Globus pallidus (tissue), 1 donor: Measurements from ENCODE around the gene CMSS1.

Source experiments
- DNase-seq: peaks from one replicate; pipeline ENCODE4 v3.0.0-alpha.2; 2015; ENCODE audit warnings: low spot score

CMSS1 gene

DNA sequence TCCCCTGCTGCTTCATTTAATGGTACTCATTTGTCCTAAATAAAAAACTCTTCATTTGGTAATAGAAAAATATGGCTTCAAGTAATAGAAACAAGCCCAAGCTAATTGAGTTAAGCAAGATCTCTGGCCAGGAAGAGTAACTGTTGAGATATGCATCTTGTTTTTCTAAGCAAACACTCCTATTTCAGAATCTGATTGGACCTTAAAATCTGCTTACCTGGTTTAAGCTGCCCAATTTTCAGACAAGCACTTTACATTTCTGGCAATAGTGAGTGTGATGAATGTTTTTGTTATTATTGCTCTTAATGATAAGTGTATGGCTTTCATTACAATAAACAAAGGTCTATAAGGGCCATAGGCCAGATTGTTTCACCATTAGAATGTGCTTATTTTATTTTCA, 86.2 kb downstream of the CMSS1 start:
- DNase-seq, result no peak

DNA sequence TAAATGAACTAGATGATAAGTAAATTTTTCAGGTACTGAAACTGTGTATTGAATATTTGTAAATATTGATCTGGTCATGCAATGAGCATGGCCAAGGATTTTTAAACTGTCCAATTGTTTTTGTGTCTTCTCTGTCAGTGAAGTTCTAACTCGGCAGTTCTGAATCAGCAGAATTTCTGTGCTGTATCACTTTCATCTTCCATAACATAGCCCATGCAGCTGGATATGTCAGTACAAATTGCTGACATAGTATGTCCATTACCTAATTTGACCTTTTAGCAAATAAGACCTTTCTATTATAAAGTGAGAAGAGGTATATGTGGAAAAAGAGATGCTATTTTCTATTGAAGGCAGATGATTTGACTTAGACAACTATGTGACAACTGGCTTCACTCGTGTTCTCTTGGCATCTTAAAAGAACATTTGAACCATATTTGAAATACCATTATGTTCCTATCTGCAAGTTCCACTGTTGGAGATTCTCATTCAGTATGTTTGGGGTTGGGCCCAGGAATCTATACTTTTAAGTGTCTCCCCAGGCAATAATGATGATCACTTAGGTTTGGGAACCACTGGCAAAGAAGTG, 90.4 kb downstream of the CMSS1 start:
- no peak for DNase-seq

DNA sequence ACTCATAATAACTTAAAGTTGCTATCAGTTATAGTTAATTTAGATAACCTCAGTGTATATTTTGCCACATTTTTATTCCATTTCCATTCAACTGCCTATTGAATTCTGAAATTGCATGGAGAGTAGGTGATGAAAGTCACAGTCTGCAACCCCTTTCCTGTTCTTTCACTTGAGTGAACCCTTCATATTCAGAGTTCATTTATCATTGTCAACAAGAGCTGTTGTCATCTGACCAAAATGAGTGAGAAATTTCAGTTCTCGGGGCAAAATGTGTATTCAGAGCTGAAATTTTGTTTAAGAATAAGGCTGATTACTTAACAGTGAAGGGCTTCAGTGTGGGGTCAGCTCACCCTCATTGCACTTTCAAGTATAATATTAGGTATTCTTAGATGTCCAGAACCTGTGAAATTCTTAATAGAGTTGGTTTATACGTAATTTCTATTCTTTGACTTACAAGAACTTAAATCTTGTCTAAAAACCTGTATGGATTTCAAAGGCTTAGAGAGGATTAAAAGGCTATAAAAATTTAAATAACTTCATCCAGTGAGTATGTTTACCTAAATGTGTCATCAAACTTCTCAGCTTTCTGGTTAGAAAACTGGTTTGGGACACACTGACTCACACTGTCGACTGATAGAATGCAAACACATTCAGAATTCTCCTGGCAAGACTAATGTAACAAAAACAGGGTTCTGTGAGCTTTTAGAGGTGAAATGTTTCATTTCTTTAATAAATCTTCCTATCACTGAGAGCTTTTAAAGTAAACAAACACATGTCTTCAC, 92.2 kb downstream of the CMSS1 start:
- no peak for DNase-seq

DNA sequence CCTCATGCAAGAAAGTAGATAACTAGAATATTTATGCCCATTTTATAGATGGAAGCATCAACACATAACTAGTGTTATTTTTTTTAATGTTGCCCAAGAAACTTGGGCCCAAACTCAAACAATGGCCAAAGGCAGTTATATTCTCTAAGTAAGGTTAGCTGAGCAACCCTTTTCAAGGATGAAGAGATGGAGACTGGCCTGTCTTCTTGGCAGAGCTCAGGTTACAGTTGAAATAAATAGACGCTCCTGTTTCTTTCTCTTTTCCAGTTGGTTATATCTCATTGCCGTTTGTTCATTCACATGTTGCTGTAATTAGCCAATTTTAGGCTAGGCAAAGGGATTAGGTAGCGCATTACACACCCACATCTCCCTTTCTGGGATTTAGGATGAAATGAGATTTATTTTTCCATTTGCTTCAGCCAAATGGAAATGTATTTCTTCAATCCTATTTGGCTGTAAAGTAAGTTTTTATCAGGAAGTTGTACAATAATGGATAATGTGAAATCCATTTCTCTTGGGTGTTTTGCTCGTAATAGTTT, 93.2 kb downstream of the CMSS1 start:
- DNase-seq, result no peak

DNA sequence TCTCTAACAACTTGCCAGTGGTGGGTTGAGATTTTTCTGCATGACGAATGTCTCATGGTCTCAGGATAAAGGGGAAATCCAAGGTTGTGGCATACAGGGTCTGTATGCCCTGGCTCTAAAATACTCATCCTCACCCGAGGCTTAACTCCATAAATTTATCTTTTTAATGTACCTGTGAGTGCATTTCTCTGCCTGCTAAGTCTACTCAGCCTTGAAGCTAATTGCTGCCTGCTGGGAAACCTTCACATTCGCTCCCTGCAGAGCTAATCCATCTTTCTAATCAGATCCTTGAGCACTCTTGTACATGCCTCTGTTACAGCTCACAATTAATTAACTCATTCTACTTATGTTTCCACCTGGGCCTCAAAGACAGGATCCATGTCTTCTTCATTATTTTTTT, 93.8 kb downstream of the CMSS1 start:
- no peak for DNase-seq

DNA sequence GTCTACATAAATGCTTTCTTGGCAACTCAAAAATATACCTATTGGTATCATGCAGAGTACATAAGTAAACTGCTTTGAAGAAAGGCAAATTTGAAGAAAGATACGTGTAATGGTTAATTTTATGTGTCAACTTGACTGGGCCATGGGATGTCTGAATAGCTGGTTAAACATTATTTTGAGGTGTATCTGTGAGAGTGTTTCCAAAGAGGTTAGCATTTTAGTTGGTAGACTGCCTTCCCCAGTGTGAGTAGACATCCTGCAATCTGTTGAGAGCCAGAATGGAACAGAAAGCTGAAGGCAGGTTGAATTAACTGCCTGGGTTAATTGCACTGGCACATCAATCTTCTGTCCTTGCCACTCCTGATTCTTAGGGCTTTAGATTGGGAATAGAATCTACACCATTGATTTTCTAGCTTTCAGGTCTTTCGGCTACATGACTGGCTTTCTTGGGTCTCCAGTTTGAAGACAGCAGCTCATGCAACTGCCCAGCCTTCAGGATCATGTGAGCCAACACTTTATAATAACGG, 98.3 kb downstream of the CMSS1 start:
- DNase-seq, result no peak

DNA sequence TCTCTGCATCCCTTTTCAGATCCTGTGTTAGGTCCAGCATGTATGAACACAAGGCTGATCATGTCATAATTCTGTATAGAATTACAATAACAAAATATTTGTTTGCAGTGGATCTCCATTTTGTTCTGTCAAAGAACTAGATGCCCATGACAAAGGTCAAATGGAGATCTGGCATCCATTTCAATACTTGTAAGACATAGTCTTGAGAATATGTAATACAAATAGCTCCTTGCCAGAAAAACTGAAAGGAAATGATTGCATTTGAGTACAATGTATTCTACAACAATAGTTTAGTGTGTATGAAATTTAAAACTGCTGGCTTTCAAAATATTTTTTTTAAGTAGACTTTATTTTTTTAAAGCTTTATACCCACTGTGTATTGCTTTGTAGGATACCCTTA, 101.1 kb downstream of the CMSS1 start:
- no peak for DNase-seq

DNA sequence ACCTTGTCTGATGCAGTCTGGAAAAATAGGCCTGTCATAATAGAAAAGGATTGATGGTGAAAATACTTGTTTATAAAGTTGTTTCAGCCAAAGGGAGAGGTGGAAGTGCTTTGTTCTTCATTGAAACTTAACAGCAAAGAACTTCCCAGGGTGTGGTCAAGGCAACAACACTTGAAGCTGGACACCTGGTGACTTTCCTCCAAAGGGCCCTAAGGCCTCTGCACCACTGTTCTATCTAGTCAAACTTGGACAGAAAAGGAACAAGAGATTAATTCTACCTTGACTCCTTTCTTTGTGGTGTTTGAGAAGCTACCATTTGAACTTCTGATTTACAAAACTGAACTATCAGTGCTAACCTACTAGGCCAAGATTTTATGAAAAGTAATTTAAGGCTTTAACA, 102.0 kb downstream of the CMSS1 start:
- DNase-seq, result no peak

DNA sequence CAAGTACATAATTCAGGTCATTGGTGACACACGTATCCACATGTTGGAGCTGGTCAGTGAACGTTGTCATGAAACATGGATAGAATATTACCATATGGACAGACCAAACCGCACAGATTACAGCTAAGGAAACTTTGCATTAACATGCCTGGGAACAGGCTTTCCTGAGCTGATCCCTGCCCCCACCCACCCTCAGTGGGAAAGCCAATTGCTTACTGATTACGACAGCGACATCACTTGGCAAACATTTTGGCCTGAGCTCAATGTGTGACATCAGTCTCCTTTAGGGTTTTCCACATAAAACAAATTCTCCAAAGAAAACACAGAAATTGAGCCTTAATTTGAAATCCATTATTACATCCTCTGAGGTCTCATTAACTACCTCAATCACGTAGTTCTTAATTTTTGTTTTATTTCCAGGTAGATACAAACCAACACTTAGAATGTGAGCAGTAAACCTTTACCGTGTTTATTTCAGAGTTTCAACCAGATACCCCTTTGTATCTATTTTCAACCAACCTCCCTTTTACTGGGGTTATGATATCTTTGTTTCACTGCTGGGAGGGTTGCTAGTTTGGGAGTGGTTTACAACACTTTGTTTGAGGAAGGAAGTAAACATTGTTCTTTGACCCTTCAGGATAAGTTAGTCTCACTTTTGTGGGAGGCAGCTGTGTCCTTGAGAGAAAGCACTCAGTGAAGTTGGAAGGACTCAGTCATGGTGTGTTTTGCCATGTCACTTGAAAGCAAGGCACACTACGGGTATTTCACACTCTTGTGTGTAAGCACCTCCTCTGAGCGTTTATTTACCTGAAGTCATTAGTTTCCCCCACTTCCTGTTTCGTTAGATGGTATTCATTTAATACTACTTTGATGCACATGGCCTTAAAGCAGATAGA, 103.1 kb downstream of the CMSS1 start:
- DNase-seq, result peak; percentile 36

DNA sequence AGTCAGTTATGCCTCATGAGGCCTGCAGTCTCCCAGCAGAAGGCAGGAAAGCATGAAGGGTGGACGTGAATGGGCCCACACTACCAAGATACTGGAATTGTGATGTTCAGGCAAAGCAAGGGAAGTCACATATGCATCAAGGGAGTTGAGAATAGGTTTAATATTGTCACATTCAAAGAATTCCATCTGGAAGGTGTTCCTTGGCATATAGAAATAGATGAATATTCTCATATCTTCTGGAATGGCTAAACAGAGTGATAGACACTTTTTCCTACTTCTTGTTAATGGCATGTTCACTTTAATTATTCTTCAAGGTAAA, 103.7 kb downstream of the CMSS1 start:
- no peak for DNase-seq

DNA sequence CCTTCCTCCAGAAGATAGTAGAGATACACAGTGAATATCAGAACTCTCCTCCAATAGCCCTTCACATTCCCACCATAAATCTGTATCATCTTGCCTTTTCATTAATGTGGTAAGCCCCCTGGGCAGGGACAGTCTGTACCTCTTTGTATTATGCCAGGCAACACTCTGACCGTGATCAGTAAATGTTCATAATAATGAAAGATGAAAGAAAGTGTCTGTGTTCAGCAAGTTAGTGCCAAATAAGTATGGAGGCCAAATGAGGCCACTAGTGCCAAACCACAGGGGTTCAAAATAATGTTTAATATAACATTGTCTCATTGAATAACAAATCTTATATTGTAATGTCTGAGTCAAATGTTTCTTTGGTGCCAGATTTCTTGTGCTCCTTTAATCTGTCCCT, 104.3 kb downstream of the CMSS1 start:
- DNase-seq, result no peak

DNA sequence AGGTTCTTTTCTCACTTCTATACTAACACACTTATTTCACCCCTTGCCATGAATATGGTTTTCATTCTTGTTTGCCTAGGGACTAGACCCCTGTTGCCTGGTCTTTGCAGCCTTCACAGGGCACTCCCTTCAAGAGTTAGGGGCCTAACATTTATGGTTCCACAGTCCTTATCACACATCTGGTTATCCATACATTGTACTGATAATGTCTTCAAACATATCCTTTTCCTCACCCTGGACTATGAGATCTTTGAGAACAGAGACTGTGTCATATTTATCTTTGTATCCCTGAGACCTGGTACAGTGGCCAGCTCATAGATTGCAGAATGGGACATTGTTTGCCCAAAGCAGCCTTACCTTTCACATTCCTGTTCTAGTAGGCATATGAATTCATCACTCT, 106.2 kb downstream of the CMSS1 start:
- DNase-seq, result no peak

DNA sequence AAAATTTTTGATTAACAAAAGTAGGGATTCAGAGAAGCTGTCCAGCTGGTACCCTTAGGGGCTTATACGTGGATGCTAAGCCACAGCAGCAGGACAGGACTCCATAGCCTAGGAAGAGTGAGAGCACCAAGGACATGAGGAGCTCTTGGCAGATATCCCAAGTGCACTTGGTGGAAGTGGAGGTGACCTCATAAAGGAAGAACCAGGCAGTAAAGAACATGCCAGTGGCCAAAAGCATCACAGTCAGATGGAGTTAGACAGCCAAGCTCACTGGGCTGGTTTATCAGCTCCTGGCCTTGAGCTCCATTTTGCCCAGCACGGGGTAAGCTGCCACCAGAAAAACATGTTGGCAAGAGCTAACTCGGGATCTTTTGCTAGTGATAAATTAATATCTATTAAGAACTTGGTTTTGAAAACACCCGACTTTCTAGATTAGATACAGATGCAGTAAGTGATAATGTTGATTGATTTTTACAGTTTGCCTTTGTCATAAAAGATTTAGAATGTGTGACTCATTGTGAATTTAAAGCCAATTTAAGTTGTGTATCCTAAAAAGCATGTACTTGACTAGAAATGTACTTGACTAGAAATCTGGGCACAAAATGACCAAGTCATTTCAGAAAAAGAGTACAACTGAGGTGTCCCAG, 108.0 kb downstream of the CMSS1 start:
- DNase-seq, result no peak

DNA sequence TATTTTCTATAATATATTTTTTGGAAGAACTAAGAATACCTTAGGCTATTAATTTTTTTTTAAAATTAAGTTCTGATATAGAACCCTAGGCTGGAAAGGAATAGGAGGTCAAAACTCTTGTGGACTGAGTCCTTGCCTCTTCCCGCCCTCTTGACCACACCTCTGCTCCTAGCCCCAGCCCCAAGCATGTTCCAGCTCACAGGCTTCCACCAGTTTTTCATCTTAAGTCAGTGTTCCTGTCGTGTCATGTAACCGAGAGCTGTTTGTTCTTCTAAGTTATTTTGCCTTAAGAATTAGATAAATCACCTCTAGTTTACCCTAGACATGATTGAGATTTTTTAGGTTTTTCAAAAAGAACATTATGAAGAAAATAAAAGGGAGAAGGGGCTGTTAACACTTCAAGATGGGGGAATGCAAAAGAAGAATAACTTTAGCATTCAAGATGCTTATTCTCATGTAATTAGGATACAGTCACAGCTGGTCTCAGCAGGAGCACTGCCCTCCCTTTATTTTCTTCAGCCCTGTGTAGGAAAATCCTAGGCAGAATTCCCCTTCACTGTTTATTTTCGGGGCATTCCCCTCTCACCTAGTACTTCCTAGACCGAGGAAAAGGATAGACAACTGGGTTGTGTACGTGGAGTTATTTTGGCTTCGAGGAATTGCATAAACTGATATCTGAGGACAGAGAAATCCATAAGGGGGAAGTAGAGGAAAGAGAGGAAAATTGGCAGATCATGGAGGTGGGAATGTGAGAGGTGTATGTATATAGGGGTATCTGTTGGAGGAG, 110.2 kb downstream of the CMSS1 start:
- DNase-seq, result no peak

DNA sequence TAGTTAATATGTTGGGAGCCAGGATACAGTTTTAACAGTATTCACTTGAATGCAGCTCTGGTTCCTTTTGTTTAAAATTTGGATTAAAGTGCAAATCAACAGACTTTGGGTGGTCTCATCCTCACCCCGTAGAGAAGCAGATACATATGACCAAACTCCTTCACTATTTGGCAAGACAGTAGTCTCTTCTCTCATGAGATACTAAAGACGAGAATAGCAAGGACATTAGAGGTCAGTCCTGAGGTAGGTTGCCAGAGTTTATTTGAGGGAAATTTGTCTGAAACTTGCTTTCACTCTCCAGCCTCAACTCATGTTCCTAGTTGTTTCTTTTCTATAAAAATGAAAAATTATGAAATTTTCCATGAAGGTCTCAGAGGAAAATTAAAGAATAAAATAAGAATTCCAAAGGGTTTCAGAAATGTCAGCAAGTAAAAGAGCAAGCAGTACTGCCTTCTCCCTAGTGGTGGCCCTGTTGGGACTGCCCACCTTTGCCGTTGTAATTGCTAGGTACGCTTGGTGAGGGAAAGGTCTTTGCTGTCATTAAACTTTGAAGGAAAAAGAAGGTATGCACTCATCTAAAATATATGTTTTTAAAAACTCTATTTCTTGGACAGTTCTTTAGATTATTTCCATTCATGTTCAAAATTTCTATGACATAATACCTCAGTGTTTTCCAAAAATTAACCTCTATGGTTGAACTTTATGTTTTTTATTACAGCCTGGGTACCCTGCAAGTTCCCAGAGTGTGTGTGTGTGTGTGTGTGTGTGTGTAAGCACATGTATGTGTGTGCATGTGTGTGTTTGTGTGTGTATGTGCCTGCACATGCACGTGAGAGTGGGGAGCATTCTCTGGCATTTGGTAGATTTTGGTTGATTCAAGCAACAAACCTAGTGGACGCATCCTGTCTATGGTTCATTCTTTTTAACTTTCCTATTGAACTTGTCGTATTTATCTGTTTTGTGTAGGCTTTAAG, 111.4 kb downstream of the CMSS1 start:
- DNase-seq, result no peak

DNA sequence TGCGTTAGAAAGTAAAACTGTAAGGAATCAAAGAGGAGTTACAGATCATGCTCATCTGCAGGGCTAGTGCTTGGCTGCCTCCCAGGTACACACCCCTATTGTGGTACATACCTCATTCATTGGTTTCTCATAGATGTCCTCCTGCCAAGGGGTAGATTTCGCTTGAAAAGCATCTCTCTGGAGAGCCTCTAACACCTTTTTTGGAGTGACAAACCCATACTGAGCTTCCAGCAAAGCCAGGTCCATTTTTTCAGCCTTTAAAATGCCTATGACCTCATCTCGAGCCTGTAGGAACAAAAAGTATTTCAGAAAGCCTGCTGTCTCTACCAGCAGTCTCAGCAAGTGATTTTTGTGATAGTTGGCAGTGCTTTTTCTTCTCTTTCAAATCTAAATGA, 112.1 kb downstream of the CMSS1 start:
- no peak for DNase-seq

DNA sequence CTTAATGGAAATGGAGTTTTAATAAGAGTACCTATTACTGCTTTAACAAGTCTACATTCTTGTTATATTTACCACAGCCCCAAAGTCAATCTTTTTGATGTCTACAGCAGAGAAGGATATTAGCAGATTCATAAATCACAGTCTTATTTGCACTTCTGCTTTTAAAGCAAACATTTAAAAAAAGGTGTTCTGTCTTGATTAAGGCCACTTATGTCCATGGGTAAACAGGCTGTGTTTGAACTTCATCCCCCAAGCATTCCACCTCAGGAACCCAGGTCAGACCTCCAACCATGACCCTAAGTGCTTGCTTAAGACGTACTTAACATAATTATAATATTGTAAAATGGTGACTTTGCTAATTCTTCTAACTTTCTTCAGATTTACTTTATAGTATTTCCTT, 113.4 kb downstream of the CMSS1 start:
- DNase-seq, result no peak

DNA sequence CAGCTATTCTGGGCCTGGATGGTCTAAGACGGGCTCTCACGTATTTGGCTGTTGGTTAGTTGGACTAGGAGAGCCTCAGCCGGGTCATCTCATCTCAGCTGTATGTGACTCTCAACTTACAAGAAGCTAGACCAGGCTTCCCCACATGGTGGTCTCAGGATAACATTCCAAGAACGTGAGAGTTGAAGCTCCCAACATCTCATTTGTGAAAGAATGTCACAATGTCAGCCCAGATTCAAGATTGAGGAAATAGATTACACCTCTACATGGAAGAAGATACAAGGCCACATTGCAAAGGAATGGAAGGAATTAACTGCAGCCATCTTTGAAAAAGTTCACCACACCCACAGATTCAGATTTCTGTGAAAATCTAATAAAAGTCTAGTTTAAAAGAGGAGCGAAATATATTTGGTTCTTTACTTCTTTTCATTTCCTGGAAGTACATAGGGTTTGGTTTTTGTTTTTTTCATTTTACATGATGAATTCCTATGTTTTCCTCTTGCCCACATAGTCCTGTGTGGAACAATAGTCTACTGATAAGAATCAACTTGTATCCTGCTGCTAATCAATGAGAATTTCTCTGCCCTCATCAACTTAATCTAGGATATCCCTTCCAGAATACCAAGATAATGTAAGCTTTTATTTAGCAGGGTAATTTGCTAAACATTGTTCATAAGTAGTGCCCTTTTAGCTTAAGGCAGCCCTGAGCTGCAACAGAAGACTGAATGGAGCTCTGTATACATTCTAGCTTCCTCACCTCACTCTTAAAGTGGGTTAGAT, 116.5 kb downstream of the CMSS1 start:
- no peak for DNase-seq
